Fibroblast of lung (primary cell): ENCODE measurements around the gene OR11A1.

Experiments
- EZH2 ChIP-seq: IDR thresholded peaks from 2 replicates; pipeline ENCODE4 v1.5.1; 2012; ENCODE audit warnings: low read length, control low read depth, mild to moderate bottlenecking; ENCODE audit errors: missing control alignments
- TF ChIP-seq, protein P1 (sequence below), 2 donors: IDR thresholded peaks in 1 of 2; conservative IDR thresholded peaks in 1 of 2; 1 replicate in 1 of 2; 2 replicates in 1 of 2; pipeline ENCODE4 v1.5.1; 2011 to 2012; ENCODE audit warnings: low read length in 2 of 2, control low read depth in 1 of 2, inconsistent platforms in 1 of 2, low read depth in 1 of 2, mild to moderate bottlenecking in 1 of 2

DNA sequence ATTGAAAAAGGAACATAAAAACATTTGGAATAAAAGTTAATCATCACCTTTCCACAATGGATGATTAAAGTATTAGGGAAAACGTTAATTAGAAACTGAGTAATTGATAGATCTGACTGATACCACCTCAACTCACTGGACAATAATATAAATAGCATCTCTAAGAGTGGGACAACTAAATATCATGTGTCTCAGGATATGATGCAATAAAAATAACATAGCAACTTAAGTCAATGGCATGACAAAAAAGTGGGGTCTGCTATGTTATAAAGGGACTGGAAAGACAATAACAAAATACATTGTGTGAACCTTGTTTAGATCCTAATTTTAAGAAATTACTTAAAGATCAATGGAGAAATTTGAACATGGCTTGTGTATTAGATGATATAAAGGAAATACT, 31.8 kb downstream of the OR11A1 start:
- TF ChIP-seq, protein P1, sequence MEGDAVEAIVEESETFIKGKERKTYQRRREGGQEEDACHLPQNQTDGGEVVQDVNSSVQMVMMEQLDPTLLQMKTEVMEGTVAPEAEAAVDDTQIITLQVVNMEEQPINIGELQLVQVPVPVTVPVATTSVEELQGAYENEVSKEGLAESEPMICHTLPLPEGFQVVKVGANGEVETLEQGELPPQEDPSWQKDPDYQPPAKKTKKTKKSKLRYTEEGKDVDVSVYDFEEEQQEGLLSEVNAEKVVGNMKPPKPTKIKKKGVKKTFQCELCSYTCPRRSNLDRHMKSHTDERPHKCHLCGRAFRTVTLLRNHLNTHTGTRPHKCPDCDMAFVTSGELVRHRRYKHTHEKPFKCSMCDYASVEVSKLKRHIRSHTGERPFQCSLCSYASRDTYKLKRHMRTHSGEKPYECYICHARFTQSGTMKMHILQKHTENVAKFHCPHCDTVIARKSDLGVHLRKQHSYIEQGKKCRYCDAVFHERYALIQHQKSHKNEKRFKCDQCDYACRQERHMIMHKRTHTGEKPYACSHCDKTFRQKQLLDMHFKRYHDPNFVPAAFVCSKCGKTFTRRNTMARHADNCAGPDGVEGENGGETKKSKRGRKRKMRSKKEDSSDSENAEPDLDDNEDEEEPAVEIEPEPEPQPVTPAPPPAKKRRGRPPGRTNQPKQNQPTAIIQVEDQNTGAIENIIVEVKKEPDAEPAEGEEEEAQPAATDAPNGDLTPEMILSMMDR (conservative IDR thresholded peaks at IDR 0.05 in 1 of 2, IDR thresholded peaks at IDR 0.05 in 1 of 2; ENCODE audit: low read depth in 1 of 2, low read length in 2 of 2), result no peak
- no peak for TF ChIP-seq EZH2
